GM15510 (cell line): ENCODE results near the gene SUSD2.

Experiments
- POLR2A ChIP-seq: IDR thresholded peaks from 3 replicates; pipeline ENCODE4 v1.6.1; 2011; ENCODE audit warnings: borderline replicate concordance; ENCODE audit not compliant: insufficient read length; ENCODE audit errors: extremely low read depth

The SUSD2 gene

GRCh38 chr22:24180316-24181087 lies 785 bp upstream of the SUSD2 start:
- TF ChIP-seq POLR2A, result no peak

- TF ChIP-seq POLR2A, result no peak
Measured at GRCh38 chr22:24181996-24182899, 961 bp downstream of the SUSD2 start.

- no peak for TF ChIP-seq POLR2A
Measured at GRCh38 chr22:24183321-24184031, 2.2 kb downstream of the SUSD2 start.

- TF ChIP-seq POLR2A, result no peak
Measured at GRCh38 chr22:24184057-24184798, 2.9 kb downstream of the SUSD2 start.

- TF ChIP-seq POLR2A, result no peak
Measured at GRCh38 chr22:24185001-24185500, 3.8 kb downstream of the SUSD2 start.

- TF ChIP-seq POLR2A, result no peak
Measured at GRCh38 chr22:24185501-24186351, 4.4 kb downstream of the SUSD2 start.

- no peak for TF ChIP-seq POLR2A
Measured at GRCh38 chr22:24186352-24186740, 5.1 kb downstream of the SUSD2 start.

GRCh38 chr22:24186892-24187670 lies 5.8 kb downstream of the SUSD2 start:
- TF ChIP-seq POLR2A, result no peak

GRCh38 chr22:24187731-24188644 lies 6.7 kb downstream of the SUSD2 start:
- TF ChIP-seq POLR2A, result no peak

- TF ChIP-seq POLR2A, result no peak
Measured at GRCh38 chr22:24188705-24189248, 7.5 kb downstream of the SUSD2 start.
